GM19397 (cell line): Measurements from ENCODE around the gene HUNK.
"Not testable (repeated sequence)": the region's sequence is repeated elsewhere in the genome, so short reads cannot be mapped to it uniquely, and the experiment has no call there.

Experiments
- ATAC-seq: cut with Tn5 transposase; IDR thresholded peaks from one replicate; pipeline ENCODE4 v1.9.1; 2021; ENCODE audit warnings: mild to moderate bottlenecking, moderate library complexity; ENCODE audit not compliant: unreplicated experiment

The HUNK gene

DNA sequence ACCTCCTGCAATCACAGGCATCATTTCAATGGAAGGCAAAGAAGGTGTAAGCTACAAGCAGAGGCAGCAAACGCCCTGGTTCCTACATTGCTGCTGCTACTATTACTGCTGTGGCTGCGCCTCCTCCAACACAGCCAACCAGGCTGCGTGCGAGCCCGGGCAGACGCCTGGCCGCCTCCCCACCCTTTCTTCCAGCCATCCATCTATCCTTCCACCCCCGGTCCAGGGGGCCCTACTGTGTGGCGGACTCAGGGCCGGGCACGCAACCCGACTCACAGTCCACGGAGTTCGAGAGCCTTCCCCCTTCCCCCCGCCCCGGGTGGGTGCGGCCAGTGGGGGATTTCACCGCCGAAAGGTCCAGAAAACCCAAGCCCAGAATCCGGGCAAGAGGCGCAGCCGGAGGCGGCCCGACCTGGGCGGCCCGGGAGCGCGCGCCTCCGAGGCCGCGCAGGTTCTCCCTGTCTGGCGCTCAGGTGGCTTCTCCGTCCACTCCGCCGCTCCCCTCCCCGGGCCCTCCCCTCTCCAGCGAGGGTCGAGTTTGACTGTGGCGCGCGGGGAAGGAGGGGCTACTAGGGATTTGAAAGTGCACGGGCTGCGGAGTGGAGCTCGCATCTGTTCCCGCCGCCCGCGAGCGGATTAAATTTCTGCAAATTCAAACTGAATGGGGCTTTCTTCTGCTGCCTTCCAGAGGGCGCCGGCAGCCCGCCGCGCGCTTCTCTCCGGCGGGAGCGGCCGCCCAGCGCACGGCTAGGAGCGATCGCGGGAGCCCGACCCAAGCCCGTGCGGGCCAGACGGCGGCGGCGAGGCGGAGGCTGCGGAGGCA is at the start of gene HUNK:
HUNK (plus strand) TSS at position 569 of the 823 bp plus-strand sequence. CDS start 655 bp downstream, outside the sequence.
- no peak for ATAC-seq

DNA sequence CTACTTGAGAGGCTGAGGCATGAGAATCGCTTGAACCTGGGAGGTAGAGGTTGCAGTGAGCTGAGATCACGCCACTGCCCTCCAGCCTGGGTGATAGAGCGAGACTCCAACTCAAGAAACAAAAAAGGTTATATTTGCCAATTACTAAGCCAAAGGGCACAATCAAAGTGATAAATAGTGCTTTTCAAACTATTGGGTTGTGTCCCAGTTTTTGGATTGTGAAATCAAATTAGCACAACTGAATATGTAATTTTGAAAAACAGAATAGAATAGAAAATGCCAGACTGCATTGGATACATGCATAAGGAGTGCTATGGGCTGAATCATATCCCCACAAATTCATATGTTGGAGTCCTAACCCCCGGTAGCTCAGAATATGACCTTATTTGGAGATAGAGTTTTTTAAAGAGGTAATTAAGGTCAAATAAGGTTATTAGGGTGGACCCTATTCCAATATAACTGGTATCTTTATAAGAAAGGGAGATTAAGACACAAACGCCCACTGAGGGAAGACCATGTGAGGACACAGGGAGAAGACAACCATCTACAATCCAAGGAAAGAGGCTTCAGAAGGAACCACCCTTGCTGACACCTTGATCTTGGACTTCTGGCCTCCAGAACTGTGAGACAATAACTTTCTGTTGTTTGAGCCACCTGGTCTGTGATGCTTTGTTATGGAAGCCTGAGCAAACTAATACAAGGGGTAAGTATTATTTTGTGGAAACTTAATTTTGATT is 42.9 kb upstream of the HUNK start:
- no peak for ATAC-seq

DNA sequence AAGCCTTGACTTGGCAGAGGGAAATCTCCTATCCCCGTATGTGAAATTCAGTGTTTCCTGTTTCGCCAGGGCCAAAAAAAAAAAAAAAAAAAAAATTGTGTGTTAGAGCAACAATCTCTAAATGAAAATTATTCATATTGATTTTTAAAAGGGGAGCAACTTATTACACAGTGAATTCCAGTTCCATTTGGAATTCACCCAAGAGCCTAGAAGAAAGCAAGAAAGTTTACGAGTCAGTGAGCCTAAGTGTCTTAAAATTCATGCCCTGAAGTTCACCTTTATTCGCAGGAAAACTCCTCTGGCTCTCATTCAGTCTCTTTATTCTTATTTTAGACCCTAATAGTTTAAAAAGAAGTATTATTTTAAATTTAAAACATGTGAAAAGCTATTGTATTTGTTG is 42.1 kb upstream of the HUNK start:
- ATAC-seq = no peak

GRCh38 chr21:31837041-31837440 is 35.8 kb upstream of the HUNK start:
- ATAC-seq = no peak

GRCh38 chr21:31837618-31838390 is 35.0 kb upstream of the HUNK start:
- no peak for ATAC-seq

DNA sequence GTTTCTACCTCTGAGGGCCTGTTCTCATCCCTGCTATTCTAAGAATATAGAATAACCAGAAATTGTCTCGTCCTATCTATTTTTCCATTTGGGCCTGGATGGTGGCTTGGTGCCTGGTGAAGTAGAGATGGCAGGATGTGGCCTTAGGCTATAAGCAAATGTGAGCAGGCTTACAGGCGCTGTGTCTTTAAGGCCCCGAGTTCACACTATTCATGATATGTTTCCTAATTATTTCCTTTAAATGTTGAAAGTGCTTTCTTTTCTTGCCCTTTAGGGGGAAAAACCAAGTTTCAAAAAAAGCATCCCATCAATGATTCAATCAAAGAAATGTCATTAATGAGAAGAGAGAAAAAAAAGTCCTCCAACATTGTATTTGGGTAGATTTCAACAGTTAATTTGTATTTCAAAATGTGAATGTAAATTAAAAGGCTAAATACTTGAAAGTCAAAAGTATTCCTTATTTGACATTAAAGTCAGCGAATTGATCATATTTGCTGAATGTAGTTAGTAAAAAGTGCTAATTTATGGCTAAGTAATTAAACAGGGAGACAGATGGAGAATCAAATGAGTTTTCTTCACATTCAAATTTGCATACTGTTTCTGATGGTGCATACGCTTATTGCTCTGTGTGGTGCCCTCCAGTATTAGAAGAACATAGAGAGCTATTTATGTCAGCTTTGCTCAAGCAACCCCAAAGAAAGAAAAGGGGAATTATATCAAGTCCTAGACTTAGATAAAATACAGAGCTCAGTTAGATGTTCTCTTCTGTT is 34.0 kb upstream of the HUNK start:
- no peak for ATAC-seq

DNA sequence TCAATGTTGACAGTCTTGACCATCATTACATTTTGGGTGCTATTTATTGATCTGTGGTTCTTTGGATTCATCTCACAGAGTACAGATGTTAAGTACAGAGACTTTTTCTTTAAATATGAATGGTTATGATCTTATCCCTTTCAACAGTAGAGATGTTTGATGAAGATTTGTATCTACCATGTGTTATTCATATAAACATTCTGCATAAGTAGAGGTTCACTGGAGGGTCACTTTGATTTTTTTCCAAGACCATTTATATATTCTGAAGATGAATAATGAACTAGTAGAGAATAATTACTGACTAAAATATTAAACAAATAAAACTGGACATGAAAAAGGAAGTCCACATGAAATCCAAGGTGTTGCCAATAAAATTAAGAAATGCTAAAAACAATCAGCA is 28.6 kb upstream of the HUNK start:
- no peak for ATAC-seq

- no peak for ATAC-seq
Measured at GRCh38 chr21:31845151-31845729, 27.6 kb upstream of the HUNK start.

DNA sequence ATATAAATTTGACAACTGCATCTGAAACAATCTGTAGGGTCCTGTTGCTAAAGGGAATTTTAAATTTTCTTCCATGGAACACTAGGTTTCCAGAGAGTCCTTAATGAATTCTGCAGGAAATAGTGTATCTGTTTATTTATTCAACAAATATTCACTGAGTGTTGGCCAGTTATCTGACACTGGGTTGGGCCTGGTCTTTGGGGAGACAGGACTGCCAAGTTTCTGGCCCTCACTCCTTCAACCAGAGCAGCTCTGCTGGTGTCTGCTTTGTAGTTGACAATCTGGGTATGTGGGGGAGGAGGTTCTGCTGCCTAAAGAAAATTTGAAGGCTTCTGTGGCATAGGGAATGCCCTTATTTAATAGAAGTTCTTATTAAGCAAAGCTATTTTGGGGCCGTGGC is 26.1 kb upstream of the HUNK start:
- no peak for ATAC-seq

- ATAC-seq = no peak
Measured at GRCh38 chr21:31847761-31848160, 25.1 kb upstream of the HUNK start.

DNA sequence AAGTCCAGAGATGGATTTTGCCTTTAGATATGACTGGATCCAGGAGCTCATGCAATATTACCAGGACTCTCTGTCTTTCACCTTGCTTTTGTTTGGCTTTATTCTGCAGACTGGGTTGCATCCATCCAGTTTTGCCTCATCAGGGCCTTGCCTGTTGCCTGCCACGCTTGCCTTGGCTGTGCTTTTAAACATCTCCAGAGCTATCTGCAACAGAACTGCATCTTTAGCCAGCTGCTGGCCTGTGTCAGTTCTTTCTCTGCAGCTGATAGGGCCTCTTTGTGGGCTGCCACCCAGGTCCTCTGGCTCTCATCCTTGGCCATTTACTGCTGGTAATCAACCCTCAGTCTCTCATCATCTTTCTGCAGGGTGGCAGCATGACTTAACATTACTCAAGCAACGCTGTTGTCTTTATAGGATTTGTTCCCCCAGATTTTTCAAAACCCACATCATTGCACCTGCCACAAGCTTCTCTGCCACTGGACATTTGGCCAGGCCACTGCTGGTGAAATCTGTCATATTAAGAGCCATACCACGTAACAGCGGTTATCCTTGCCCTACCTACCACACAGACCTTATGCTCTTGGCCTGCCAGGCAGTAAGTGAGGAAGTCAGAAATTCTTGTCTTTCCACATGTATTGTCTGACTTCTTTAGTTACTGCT is 24.4 kb upstream of the HUNK start:
- no peak for ATAC-seq

DNA sequence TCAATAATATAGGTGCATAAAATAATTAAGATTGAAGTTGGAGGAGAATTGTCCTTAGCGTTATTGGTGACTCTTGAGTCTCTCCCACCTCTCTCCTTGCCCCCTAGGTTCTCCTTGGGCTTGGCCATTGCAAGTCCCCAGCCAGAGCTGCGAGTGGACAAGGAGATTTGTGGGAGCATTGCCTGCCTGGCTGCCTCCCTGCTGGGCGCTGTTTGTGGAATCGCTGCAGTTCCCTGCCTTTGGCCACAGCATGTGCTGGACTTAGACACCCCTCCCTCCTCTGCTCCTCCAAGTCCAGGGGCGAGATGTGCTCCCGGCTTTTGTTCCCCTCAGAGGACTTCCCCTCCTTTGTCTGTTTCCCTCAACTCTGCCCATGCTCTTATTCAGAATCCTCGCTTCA is 21.9 kb upstream of the HUNK start:
- no peak for ATAC-seq

- ATAC-seq = no peak
Measured at GRCh38 chr21:31855180-31855579, 17.6 kb upstream of the HUNK start.

- ATAC-seq = no peak
Measured at GRCh38 chr21:31857096-31857495, 15.7 kb upstream of the HUNK start.

DNA sequence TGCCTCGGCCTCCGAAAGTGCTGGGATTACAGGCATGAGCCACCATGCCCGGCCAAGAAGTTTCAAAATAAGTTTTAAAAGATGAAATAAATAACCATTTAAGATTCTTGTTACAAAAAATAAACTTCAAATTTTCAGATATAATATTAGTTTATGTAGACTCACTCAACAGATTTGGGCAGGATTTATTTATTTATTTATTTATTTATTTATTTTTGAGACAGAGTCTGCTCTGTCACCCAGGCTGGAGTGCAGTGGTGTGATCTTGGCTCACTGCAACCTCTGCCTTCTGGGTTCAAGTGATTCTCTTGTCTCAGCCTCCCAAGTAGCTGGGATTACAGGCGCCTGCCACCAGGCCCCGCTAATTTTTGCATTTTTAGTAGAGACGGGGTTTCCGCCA is 15.2 kb upstream of the HUNK start:
- not testable (repeated sequence) for ATAC-seq

DNA sequence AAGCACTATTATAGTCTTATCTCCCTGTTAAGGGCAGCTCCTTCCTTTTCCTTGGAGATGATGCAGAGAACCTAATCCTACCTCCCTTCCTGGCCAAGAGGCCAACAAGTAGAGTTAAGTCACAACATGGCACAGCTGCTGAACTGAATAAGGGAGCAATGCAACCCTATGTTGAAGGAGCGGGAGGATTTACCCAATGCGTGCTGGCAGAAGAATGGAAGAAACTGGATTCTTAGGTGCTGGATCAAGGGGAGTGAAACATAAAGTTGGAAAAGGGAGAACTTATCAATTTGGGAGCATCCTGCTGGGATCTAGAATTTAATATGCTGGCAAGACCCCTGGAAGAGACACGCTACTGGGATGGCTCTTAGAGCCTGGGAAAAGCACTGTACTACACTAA is 12.0 kb upstream of the HUNK start:
- ATAC-seq = no peak

DNA sequence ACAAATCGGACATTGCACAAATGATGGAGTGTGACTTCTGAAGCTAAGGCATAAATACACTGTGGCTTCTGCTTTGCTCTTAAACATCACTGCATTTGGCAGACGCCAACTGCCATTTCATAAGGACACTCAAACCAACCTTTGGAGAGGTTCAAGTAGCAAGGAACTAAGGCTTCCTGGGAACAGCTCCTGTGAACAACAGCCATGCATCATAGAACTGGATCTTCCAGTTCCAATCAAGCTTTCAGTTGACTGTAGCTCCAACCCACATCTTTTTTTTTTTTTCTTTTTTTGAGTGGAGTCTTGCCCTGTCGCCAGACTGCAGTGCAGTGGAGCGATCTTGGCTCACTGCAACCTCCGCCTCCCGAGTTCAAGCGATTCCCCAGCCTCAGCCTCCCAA is 10.7 kb upstream of the HUNK start:
- ATAC-seq = no peak

- no peak for ATAC-seq
Measured at GRCh38 chr21:31865429-31865970, 7.3 kb upstream of the HUNK start.

- ATAC-seq = peak; percentile 67
Measured at GRCh38 chr21:31866077-31866511, 6.7 kb upstream of the HUNK start.

DNA sequence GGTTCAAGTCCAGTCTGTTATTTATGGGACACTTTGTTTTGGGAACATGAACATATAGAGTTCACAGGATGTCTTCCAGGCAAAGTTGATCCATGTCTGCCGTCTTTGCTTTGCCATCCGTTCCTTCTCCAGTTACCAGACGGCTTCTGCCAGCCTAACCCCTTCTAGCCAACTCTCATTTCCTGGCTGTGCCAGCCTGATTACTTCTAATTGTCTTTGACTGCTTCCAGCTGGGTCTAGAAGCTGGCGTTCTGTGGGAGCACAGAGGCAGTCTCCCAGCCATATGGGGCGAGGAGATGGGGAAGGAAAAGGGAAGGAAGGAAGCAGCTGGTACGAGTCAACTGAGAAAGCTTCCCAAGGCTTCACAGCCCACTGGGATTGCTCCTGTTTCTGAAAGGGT is 3.1 kb upstream of the HUNK start:
- no peak for ATAC-seq
